GM04503 (cell line): ENCODE data around the gene CARD11.
"Not testable (repeated sequence)": the region's sequence is repeated elsewhere in the genome, so short reads cannot be mapped to it uniquely, and the experiment has no call there.

ENCODE experiments used
- DNase-seq: peaks from one replicate; pipeline ENCODE4 v3.0.0-alpha.2; 2012; ENCODE audit warnings: low read depth

CARD11 gene

DNA sequence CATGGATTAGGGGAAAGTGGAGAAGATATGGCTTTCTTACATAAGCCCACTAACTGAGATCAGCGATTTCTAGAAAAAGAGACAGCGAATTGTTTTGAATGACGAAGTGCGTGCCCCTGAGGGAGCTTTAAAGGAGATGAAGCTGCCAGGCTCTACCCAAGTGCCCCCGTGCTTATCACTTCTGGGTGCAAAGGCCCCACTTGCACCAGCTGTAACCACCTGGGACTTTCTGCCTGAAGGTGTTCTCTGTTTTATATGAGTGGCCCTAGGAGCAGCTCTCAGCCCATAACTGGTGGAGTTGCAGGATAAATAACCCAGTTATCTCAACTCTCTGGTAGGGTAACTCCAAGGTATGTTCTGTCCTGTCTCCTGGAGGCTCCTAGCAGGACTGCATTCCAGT is 20.4 kb upstream of the CARD11 start:
- no peak for DNase-seq

DNA sequence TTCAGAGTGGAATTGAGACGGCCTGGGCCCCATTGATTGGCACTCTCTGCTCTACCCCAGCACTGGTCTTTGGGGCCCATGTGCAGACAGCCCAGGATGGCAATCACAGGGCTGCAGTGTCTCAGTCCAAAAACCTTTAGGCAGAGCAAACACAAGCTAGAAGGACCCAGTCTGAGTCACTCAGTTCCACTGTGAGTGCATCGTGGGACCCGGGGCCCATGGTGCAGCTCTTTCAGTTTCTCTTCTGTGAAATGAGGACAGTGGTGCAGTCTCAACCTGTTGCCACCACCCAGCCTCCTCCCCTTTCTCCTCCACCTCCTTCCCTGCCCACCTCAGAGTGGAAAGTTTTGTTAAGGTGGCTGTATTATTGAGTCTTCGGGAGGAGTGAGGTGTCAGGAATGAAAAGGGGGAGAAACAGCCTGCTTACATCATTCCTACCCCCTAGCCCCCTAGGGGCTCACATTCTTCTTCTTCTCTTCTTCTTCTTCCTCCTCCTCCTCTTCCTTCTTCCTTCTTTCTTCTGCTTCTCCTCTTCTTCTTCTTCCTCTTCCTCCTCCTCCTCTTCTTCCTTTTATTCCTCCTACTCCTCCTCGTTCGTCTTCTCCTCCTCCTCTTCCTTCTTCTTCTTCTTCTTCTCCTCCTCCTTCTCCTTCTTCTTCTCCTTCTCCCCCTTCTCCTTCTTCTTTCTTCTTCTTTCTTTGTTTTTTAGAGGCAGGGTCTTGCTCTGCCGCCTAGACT is 19.5 kb upstream of the CARD11 start:
- DNase-seq, result no peak

DNA sequence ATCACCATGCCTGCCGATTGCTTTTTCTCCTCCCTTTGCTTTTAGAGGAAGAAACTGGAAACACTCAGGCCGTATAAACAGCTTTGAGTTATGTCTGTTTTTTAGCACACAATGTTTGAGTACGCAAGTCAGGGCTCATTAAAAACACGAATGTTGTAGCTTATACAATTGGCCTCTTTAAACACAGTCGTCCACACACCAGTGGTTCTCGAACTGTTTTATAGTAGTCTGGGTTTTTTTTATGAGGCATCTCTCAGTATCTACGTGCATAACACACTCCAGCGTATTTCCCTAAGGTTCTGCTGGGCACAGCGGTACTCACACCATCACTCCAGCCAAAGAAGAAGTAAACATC is 13.4 kb upstream of the CARD11 start:
- no peak for DNase-seq

DNA sequence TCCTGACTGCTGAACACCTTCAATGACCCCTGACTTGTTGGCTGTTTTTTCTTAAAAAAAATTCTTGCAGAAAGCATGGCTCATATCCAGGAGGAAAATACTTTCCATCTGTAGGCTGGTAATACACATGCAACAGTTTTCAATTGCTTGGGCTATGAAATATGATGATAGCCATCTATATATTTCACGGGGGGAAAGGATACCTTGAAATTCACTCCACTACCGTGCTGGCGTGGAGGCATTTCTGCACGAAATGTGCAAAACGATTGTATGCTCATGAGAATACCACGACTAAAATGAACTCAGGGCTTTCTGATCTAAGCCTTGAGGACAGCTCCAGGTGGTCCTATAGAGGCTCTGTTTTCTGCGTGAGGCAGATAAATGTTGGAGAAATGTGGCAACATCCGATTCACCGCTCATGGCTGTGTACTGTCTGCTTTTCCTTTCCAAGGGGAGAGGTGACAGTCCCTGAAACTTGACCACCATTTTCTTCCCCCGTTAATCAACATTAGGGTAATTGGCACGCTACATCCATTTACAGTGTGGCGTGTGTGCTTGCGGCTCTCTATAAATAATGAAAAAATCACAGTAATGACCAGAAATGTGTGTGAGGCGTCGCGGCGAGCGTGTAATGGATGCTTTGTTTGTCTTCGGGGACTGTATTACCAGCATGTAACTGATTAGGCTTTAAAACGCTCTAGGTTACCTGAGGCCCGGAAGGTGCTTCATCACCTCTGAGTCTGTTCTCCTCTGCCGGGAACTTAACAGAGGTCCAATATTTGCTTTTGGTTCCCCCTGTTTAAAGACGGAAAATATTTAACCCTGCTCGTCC is 12.8 kb upstream of the CARD11 start:
- DNase-seq, result no peak

DNA sequence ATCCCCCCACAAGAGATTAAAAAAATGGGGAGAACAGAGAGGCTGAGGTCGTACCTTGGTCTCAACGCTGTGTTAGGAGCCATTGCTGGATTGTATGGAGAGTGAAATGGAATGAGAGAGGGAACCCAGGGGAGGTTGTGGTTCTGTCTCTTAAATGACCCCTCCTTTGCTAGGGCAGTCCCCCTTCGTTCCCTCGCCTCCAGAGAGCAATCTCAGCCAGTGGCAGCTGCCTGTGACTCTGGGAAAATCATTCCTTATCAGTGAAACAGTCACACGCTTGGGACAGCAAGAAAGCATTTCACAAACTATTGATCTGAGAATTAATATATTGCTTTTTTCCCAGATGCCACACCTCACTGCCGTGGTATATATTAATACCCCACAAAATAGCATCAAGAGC is 12.0 kb upstream of the CARD11 start:
- DNase-seq, result no peak

DNA sequence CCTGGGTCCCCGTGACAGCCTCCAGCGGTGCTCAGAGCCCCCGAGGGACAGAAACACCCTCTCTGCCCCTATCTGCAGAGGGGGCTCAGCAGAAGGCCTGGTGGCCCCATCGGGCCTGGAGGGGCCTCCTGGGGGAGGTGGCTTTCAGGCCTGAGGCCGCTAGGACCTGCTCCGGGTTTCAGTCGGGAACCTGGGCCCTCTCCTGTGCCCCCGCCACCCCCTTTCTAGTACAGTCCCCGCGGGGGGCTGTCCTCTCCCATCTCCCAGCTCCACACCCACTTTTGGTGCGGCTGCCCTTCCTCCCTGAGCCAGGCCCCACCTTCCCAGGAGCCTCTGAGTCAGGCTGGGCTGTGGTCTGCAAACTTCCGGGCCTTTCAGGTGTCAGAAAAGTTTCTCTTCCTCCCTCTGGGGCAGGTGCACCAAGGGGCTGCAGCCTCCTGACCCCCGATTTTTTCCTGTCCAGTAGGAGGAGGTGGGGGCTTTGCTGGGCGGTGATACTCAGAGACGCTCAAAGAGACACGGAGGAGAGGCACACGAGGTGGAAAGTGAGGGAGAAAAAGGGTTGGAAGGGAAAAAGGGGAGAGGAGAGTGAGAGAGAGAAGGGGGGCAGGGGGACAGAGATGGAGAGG is 692 bp downstream of the CARD11 start:
- DNase-seq, result no peak

DNA sequence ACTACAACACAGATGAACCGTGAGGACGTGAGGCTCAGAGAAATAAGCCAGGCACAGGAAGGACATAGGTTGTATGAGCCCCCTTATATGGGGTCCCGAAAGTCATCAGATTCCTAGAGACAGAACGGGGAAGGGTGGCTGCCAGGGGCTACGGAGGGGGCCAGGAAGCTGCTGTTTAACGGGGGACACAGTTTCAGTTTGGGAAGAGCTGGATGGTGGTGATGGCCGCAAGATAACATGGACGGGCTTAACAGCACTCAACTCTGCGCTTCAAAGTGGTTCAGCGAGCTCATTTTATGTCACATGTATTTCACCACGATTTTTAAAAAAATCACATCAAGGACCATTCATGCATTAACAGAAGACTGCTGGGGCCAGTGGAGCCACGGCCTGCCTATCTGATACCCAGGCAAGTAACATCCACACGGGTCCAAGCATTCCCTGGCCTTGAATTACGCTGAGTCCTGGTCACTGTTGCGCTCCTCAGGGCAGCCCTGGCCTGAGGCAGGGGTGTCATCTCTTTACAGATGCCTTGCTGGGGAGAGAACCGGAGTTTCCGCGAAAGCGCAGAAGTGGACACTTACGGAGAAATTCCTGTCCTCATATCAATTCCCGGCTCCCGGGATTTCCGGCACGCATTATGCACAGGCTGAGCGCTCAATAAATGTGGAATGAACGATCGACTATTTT is 1.5 kb downstream of the CARD11 start:
- DNase-seq, result no peak

DNA sequence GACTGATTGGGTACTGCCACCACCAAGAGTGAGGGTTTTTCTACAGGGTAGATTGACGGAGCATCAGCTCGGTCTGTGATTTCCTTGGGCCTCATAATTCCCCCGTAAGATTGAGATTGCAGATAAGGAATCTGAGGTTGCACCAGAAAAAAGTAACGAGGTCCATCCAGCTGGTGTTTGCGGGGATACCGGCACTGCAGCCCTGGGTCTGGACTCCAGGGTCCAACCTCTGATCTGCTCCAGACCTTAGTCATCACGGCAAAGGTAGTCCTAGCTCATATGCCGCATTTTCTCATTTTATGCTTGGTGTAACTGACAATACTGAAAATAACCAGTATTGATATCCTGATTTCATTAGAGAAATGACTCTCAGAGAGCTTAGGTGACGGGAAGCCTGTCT is 3.9 kb downstream of the CARD11 start:
- DNase-seq, result no peak

DNA sequence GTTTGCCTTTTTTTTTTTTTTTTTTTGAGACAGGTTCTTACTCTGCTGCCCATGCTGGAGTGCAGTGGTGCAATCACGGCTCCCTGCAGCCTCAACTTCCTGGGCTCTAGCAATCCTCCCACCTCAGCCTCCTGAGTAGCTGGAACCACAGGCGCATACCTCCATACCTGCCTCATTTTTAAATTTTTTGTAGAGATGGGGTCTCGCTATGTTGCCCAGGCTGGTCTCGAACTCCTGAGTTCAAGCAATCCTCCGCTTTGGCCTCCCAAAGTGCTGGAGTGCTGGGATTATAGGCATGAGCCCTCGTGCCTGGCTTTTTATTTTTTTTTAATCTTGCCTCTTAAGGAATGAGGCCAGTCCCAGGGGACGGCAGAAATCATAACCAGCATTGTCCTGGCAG is 5.7 kb downstream of the CARD11 start:
- DNase-seq, result not testable (repeated sequence)

DNA sequence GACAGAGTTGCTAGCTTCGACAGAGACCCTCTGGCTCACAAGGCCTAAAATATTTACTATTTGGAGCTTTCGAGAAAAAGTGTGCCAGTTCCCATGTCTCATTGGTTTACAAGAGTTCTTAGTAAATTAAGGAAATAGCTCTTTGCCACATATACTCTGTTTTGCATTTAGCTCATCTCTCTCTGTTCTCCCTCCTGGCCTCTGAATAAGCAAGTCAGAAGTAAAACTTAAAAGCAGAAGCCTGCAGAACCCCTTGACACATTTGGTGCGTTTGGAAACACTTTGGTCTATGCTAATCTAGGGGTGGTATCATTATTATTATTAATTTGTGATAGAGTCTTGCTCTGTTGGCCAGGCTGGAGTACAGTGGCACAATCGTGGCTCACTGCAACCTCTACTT is 6.4 kb downstream of the CARD11 start:
- DNase-seq, result no peak

DNA sequence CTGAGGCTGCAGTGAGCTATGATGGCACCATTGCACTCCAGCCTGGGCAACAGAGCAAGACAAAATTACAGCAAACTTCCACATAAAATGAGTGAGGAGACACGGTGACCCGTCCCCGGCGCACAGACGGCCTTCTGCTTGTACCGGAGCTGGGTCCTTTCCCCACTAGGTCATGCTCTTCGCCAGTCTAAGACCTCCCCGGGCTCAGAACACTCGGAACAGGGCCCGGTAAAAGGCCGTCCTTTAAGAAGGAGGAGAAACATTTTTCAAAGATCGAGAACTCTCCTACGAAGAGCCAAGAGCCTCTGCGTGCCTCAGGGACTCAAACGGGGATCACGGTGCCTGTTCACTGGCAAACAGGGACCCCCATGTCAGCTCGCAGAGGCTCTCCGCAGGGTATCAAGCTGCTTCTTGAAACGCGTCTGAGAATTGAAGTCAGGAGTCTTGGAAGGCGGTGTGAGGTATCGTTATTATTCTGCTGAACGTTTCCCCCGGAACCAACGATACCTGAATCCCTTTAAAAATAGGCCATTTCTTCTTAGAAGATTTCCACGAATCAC is 9.0 kb downstream of the CARD11 start:
- DNase-seq, result no peak

DNA sequence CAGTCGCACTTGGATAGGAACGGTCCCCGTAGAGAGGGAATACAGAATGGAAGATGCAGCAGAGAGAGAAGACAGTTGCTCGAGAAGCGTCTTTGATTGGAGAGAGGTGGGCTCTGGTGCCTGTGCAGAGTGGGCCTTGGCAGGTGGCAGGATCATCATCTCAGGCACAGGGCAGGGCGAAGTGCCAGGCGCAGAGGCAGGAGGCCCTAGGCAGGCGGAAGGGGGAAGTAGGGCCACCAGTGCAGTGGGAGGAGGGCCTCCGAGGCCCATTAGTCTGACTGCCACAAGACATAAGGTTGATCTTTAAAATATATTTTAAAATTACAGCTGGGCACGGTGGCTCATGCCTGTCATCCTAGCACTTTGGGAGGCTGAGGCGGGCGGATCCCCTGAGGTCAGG is 10.1 kb downstream of the CARD11 start:
- no peak for DNase-seq

DNA sequence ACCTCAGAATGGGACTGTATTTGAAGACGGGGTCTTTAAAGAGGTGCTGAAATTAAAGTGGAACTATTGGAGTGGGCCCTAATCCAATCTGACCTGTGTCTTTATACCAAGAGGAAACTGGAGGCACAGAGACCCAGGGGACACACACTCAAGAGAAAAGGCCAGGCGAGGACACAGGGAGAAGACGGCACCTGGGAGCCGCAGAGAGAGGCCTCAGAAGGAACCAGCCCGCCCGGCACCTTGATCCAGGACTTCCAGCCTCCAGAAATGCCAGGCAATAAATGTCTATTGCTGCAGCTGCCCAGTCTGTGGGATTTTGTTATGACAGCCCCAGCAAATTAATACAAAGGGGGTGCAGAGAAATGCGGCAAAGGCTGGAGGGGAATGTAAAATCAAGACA is 10.5 kb downstream of the CARD11 start:
- DNase-seq, result no peak

DNA sequence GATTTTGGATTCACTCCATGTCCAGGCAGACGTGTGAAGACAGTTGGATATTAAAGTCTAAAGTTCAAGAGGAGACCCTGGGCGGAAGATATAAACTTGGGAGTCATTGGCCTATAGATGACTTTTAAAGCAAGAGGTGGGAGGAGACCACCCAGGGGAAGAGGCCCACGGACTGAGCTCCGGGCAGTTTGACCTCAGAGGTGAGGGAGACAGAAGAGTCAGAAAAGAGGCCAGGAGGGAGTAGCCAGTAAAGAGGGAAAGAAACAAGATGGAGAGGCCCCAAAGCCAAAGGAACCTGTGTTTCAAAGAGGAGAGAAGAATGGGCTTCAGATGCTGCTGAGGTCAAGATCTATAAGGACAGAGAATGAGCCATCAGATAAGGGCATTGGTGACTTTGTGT is 11.4 kb downstream of the CARD11 start:
- no peak for DNase-seq

DNA sequence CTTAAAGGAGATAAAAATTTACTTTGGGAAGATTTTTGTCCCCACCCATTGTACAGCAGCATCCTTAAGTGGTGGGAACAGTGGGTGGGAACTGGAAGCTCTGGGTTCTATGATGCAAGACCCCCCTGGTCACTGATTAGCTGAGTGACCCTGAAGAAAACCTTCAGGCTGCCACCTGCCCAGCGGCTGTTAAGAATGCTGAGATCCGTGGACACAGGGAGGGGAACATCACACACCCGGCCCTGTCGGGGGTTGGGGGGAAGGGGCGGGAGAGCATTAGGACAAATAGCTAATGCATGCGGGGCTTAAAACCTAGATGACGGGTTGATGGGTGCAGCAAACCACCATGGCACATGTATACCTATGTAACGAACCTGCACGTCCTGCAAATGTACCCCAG is 14.5 kb downstream of the CARD11 start:
- no peak for DNase-seq

DNA sequence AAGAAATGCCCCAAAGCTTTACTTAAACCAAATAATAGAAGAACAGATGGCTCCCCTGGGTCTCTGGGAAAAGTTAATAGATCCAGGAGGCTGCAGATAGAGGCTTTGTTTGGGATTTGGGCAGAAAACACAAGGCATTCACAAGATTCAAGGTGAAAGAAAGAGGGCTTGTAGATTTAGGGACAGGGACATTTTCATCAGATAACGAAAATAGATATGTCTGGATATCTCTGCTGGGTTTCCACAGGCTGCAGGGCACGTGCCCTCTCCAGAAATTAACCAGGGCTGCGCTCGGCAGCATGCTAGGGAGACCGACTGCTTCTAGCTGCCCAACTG is 14.9 kb downstream of the CARD11 start:
- DNase-seq, result no peak

DNA sequence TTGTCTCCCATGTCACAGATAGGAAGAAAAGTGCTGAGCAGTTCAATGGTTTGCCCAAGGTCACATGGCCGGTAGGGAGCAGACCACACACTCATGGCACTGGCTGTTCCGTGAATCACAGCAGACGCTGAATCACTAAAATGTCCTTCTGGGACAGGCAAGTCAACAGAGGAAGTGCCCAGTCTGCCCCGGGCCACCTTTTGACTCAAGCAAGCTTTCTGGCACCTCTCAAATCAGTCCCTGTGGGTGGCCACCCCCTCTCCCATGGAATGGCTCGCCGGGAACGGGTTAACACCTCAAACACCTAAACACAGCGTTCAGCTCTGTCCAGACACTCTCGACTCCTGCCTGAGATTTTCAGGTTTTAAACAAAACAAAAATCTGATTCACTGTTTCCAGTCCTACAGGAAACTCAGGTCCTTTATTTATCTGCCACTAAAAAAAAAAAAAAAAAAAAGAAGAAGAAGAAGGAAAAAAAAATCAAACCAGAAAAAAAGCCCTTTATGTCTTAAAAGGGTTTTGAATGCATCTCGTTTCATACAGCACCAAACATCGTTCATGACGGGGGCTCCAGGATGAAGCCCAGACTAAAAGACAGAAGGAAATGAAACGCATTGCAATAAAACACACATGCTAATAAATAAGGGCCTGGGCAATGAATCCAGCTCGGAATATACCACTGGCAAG is 15.5 kb downstream of the CARD11 start:
- DNase-seq, result no peak

DNA sequence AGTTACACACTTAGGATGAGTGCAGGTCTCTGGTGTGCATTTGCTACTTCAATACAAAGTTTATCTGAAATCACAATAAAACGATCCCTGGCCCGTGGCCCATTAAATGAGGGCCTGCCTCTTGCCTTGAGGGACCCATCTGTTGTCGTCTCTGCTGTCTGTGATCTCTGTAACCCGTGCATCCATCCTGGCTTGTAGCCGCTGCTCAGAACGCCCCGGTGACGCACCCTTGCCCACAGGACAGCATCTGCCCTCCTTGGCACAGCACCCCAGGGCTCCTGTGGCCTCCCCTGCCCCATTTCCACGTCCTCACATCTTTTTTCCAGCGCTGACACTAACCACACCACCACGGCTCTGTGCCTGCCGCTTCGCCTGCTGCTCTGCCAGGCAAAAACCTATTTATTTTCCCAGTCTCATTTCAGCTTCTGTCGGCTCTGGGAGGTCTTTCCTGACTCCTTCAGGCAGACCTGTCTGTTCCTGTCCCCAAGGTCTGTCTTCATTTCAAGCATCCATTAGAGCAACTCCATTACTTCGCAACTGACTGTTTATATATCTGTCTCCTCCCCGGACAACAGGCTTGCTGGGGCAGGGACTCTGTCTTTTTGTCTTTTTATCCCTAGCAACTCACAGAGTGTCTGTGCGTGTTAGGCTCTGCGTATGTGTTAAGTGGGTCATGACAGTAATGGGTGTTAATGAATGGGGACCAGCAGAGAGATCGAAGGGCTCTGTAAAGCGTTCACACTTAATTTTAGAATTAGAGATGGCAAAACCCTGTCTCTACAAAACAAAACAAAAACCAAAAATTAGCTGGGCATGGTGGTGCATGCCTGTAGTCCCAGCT is 16.4 kb downstream of the CARD11 start:
- no peak for DNase-seq

DNA sequence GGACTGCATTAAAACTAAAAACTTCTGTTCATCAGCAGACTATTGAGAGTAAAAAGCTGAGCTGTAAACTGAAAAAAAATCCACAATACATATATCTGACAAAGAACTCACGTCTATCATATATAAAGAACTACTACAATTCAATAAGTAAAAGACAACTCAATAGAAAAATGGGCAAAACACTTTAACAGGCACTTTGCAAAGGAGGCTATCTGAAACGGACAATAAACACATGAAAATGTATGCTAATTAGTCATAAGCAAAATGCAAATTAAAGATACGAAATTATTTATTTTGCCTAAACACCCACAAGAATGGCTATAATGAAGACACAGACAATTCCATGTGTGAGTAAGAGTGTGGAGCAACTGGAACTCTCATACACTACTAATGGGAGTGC is 18.1 kb downstream of the CARD11 start:
- DNase-seq, result no peak

DNA sequence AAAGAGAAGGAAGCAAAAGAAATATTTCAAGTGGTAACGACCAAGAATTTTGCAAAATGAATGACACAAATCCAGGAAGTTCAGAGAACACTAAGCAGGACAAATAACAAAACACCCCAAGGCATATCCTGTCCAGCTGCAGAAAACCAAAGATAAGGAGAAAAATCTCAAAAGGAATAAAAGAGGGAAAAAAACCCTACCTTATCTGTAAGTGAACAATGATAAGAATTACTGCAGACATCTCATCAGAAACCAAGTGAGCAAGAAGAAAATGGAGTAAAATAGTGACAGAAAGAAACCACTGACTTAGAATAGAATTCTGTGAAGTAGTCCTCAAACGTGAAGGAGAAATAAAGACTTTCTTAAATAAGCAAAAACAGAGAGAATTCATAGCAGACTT is 21.8 kb downstream of the CARD11 start:
- DNase-seq, result no peak

DNA sequence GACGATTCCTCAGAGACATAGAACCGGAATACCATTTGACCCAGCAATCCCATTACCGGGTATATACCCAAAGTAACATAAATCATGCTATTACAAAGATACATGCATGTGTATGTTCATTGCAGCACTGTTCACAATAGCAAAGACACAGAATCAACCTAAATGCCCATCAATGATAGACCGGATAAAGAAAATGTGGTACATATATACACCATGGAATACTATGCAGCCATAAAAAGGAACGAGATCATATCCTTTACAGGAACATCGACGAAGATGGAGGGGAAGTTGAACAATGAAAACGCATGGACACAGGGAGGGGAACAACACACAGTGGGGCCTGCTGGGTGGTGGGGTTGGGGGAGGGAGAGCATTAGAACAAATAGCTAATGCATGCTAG is 22.4 kb downstream of the CARD11 start:
- not testable (repeated sequence) for DNase-seq
